ENCODE results near the gene ANKRD12.

Gene ANKRD12

DNA sequence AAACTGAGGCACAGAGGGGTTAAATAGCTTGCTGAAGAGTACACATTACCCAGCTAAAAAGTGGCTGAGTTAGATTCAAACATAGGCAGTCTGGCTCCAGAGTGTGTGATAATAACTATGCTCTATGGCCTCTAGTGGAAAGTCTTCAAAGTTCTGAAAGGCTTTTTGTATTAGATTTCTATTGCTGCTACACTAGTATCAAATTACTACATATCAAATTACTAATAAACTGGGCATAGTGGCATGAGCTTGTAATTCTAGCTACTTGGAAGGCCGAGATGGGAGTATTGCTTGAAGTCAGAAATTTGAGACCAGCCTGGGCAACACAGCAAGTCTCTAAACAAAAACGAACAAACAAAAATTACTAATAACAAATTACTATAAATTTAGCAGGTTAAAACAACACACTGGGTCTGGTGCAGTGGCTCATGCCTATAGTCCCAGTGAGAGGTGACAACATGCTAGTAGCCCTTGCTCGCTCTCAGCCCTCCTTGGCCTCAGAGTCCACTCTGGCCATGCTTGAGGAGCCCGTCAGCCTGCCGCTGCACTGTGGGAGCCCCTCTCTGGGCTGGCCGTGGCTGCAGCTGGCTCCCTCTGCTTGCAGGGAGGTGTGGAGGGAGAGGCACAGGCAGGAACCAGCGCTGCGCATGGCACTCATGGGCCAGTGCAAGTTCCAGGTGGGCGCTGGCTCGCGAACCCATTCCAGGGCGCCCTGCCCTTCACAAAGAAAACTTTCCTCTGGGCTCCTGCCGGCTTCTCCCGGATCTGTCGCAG lies 159.8 kb downstream of the ANKRD12 start:
- no peak for DNase-seq

DNA sequence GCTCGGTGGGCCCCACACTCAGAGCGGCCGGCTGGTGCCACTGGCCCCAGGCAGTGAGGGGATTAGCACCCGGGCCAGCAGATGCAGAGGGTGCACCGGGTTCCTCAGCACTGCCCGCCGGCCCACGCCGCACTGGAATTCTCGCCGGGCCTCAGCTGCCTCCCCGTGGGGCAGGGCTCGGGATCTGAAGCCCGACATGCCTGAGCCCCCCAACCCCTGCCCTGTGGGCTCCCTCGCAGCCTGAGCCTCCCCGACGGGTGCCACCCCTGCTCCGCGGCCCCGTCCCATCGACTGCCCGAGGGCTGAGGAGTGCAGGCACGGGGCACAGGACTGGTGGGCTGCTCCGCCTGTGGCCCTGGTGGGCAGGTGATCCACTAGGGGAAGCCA lies 160.4 kb downstream of the ANKRD12 start:
- no peak for DNase-seq

DNA sequence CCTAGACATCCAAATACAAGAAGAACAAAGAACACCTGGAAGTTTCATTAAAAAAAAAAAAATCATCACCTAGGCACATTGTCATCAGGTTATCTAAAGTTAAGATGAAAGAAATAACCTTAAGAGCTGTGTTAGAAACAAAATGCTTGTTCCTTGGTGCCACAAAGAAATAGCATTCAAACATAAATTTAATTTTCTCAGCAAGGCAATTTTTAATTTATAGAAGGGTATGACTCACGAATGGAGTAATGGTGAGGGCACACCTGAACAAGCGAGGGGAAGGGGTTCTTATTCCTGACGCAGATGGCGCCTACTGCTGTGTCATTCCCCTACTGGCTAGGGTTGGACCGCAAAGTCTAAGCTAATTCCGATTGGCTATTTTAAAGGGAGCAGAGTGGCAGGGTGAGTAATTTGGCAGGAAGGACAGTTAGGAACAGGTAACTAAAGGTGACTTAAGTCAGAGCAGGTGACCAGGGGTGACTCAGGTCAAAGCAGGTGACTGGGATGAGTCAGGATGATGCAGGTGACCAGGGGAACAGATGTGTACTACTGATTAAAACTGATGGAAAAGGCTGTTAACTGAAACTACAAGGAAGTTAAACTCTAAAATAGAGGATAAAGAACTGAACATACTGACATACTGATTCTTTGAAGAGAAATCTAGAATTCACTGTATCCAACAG lies 167.9 kb downstream of the ANKRD12 start:
- no peak for DNase-seq

DNA sequence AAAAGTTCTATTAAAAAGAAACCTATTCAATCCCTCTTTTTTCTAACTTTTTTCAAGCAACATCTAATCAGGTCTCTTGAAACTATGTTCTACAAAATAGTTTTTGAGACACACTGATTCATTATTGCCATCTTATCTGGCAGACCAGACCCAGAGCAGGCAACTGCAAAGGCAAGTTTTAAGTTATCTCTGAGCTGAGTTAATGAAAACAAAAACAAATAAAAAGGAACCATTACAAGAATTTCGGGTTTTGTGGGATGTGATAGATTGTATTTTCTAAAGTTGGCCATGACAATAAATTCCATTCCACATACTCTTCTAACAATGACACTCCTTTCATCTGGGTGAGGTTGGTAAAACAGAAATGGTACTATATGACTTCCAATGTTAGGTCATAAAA lies 182.8 kb downstream of the ANKRD12 start:
- DNase-seq: no peak

DNA sequence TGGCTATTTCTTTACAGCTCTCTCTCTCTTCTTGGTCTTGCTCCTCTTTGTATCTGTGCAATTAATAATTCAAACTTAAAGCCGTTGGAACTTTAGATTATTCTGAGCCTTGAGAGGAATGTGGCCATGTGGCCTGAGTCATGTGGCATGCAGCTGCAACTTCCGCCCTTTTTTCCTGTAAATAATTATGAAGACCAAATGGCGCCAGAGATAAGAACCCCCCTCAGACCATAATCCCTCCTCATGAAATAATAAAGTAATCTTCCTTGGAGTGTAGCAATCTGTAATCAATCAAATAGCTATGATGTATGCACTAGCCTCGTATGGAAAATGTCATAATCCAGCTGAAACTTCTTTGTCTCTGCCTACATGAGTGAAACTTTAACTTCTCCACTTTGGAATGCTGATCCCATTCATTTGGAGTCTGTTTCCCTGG lies 184.5 kb downstream of the ANKRD12 start:
- no peak for DNase-seq

DNA sequence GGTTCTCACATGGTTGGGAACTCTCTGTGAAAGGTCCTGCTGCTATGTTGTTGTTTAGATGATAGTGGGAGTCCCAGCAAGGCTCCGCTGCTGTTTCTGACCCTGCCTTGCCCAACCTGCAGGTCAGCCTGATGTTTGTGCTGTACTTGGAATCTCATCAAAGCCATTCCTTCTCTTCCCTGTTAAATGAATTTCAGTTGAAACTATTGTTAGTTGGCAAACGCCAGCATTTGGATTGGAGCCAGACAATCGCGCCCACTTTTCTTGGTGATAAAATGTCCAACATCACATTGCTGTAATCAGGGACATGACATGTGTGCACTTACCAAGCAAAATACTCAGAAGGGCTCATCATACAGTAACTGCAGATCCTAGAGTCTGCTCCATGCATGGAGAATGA lies 185.2 kb downstream of the ANKRD12 start:
- no peak for DNase-seq

DNA sequence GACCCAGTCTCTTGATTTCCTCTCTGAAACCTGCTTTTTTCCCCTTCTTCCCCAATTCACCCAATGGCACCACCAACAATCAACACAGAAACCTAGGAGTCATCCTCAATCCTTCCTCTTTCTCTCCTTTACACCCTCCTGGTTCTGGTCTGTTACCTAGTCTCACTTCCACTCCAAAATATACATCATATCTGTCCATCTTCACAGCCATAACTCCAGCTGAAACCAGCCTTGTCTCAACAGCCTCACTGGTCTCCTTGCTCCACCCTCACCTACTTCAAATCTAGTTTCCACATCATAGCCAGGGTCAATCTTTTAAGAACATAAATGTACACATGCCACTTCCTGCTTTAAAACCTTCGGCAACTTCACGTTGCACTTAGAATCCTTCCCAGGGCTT lies 186.2 kb downstream of the ANKRD12 start:
- no peak for DNase-seq

DNA sequence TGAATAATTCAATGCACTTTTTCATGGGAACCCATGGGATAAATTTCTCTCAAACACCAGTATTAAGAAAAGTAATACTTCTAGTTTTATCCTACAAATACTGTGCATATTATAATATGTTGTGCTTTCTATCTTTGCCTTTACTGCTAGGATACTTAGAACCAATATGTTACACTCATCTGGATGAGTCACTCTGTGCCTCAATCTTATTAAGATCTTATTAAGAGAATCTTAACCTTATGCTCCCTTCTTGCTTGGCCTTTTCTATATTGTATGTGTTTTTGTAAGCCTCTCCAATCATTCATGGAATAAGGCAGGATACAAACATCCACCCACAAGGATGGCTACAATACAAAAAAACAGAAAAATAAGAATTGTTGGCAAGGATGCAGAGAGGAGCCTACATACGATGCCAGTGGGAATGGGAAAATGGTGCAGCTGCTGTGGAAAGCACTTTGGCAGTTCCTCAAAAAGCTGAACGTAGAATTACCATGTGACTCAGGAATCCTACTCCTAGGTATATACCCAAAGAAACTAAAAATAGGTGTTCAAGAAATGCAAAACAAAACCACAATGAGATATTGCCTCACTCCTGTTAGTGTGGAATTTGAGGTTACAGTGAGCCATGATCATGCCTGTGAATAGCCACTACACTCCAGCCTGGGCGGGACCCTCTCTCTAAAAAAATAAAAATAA lies 187.3 kb downstream of the ANKRD12 start:
- no peak for DNase-seq

DNA sequence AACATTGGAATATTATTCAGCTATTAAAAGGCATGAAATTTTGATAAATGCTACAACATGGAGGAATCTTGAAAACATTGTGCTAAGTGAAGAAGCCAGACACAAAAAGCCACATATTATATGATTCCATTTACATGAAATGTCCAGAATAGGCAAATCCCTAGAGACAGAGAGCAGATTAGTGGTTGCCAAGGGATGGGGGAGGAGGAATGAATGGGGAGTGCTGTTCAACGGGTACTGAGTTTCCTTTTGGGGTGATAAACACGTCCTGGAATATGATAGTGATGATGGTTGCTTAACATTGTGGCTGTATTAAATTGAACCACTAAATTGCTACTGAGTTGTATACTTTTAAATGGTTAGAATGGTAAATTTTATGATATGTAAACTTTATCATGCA lies 189.1 kb downstream of the ANKRD12 start:
- no peak for DNase-seq

DNA sequence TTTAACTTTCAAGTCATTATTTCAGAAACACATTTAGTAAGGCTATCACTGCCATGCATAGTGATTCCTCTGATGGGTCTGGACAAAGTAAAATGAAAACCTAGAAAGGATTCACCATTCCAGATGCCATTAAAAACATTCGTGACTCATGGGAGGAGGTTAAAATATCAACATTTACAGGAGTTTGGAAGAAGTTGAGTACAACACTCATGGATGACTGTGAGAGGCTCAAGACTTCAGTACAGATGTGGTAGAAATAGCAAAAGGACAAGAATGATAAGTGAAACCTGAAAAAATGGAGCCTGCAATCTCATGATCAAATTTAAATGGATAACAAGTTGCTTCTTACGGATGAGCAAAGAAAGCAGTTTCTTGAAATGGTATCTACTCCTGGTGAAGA lies 192.2 kb downstream of the ANKRD12 start:
- DNase-seq: no peak

DNA sequence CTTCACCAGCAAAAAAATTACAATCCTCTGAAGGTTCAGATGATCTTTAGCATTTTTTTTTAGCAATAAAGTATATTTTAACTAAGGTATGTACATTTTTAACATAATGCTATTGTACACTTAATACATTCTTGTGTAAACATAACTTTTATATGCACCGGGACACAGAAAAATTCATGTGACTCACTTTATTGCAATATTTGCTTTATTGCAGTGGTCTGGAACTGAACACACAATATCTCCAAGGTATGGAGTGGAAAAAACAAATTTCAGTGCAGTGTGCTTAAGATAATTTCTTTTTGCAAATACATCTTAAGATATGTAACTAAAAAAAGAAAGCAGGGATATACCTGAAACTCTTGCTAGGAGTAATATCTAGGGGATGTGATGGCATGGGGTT lies 192.9 kb downstream of the ANKRD12 start:
- no peak for DNase-seq

DNA sequence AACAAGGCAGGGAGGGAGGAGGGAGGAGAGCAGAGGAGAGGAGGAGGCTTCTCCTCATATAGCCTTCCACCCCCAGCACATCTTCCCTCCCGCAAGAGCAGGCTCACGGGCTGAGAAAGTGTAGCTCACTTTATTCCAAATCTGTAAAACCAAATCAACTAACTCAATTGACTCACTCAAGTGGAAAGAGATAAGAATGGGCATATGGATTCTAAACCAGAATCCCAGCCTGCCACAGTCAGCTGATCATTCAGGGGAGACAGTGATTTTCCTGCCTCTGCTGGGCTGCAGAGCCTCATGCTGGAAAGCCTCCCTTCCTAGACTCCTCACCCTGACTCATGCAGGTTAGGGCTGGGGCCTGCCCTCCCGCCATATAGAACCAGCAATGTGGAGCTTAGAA lies 193.8 kb downstream of the ANKRD12 start:
- no peak for DNase-seq

DNA sequence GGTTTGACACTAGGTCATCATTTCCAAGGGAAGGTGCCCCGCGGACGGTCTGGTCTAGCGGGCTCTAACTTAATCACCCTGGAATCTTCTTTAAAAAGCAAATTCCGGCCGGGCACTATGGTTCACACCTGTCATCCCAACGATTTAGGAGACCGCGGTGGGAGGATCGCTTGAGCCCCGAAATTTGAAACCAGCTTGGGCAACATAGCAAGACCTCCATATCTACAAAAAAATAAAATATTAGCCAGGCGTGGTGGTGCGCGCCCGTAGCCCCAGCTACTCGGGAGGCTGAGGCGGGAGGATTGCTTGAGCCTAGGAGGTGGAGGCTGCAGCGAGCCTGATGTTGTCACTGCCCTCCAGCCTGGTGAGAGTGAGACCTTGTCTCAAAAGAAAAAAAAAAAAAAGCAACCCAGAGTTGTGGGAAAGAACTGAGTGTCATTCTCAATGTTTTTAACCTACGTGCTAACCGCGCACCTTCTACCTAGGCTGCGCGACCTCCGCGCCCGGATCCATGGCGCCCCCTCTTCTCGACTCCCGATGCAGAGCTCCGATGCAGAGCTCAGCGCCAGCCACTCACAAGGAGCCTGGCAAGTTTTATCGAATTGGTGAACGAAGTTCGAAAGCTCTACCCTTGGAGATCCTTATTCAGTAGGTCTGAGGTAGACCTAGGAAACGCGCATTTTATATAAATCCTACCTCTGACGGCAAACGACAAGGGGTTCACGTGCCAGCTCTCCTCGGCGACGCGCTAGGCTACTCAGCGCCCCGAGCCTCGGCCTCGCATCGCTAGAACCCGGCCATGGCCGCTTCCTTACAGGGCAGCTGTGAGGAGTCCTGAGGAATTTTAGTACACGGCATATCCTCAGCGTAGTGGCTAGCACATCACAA lies 197.1 kb downstream of the ANKRD12 start:
- DNase-seq: no peak

DNA sequence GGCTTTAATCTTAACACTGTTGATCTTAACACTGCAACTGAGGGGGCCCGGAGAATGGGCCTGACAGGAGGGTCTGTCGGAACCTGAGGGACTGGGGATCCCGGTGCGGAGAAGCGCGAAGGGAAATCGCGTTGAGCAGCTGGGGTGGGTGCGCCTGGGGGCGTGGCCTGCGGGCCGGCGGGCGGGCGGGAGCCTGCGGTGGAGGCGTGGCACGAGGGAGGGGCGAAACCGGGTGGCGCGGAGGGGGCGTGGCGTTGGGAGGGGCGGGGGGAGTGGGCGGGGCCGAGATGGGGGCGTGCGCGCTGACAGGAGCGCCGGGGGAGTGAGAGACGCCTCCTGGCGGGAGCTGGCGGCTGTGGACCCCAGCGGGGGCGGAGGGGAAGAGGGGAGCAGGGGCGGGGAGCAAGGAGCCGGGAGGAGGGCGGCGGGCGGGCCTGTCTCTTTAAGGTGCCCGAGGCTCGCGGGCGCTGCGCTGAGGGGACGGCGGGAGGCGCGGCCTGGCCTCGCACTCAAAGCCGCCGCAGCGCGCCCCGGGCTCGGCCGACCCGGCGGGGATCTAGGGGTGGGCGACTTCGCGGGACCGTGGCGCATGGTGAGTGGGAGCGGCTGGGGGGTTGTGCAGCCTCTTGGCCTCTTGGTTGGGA lies 197.9 kb downstream of the ANKRD12 start, which contains the start of gene TWSG1:
Gene TWSG1, plus strand, starts transcription at position 445 of the 644 bp plus-strand sequence. CDS start 2,457 bp downstream, outside the sequence.
- peak; percentile 88 for DNase-seq

DNA sequence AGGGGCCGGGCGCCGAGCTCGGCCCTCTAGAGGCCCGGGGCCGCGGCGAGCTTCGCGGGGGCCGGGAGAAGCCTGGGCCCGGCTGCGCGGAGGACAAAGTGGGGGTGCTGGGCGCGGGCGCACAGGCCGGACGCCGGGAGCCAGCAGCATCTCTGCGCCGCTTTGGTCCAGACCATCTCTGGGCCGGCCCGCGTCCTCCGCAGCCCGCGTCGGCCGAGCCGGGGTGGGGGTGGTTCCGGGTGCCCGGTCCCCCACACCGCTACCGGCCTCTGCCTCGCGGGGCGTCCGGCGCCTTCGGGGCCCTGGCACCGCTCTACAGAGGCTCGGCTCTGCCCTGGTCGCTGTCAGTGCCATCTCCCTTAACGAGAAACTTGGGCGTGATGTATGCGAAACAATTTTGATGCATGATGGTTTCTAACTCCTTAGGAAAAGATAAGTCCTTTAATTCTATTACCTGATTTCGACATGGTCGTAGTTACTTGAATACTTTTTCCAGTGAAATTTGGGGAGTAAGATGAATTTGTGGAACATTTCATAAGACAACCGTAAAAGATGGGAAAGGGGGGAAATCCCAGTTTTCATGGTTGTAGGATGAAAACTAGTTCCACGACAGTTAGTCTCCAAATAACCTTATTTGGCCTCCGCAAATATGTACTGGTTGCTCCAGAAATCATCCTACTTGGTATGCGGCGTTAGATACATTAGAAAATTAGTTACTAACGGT lies 198.6 kb downstream of the ANKRD12 start:
- peak; percentile 55 for DNase-seq

Data from NCI-H345 (cell line).